HL-60 (cell line): ENCODE results near the gene KLHL3.

Experiments used
- GABPA ChIP-seq: IDR thresholded peaks from 2 replicates; pipeline ENCODE4 v1.6.1; 2012; ENCODE audit warnings: low read depth
- POLR2AphosphoS5 ChIP-seq: IDR thresholded peaks from 2 replicates; pipeline ENCODE4 v1.6.1; 2012; ENCODE audit warnings: low read depth
- SPI1 ChIP-seq: IDR thresholded peaks from 2 replicates; pipeline ENCODE4 v1.6.1; 2012; ENCODE audit warnings: low read depth, mild to moderate bottlenecking, borderline replicate concordance
- TF ChIP-seq, protein P1 (sequence below): IDR thresholded peaks from one replicate; pipeline ENCODE4 v1.5.1; 2011; ENCODE audit warnings: low read length, control low read depth, inconsistent platforms; ENCODE audit not compliant: insufficient read depth
- TF ChIP-seq, protein P2 (sequence below): IDR thresholded peaks from 2 replicates; pipeline ENCODE4 v1.6.1; 2012; ENCODE audit warnings: low read depth; ENCODE audit not compliant: insufficient replicate concordance

DNA sequence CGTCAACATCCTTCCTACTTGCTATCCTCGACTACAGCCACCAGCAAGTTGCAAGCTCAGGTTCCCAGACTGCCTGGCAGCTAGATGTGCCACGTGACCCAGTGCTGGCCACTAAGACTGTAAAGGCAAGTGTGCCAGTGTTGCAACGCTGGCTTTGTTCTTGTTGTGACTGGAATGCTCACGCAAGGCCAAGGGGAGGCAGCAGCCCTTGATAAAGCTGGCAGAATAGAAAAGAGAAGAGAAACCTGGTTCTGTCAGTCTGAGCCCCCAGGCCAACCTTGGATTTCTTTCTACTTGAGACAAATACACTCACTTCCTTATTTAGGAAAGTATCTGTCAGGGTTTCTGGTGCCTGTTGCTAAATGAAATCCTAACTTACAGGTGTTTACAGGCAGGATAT is 113.0 kb downstream of the KLHL3 start:
- TF ChIP-seq, protein P1, sequence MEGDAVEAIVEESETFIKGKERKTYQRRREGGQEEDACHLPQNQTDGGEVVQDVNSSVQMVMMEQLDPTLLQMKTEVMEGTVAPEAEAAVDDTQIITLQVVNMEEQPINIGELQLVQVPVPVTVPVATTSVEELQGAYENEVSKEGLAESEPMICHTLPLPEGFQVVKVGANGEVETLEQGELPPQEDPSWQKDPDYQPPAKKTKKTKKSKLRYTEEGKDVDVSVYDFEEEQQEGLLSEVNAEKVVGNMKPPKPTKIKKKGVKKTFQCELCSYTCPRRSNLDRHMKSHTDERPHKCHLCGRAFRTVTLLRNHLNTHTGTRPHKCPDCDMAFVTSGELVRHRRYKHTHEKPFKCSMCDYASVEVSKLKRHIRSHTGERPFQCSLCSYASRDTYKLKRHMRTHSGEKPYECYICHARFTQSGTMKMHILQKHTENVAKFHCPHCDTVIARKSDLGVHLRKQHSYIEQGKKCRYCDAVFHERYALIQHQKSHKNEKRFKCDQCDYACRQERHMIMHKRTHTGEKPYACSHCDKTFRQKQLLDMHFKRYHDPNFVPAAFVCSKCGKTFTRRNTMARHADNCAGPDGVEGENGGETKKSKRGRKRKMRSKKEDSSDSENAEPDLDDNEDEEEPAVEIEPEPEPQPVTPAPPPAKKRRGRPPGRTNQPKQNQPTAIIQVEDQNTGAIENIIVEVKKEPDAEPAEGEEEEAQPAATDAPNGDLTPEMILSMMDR = no peak
- TF ChIP-seq POLR2AphosphoS5 (no peak), GABPA (no peak), SPI1 (no peak)
- TF ChIP-seq, protein P2, sequence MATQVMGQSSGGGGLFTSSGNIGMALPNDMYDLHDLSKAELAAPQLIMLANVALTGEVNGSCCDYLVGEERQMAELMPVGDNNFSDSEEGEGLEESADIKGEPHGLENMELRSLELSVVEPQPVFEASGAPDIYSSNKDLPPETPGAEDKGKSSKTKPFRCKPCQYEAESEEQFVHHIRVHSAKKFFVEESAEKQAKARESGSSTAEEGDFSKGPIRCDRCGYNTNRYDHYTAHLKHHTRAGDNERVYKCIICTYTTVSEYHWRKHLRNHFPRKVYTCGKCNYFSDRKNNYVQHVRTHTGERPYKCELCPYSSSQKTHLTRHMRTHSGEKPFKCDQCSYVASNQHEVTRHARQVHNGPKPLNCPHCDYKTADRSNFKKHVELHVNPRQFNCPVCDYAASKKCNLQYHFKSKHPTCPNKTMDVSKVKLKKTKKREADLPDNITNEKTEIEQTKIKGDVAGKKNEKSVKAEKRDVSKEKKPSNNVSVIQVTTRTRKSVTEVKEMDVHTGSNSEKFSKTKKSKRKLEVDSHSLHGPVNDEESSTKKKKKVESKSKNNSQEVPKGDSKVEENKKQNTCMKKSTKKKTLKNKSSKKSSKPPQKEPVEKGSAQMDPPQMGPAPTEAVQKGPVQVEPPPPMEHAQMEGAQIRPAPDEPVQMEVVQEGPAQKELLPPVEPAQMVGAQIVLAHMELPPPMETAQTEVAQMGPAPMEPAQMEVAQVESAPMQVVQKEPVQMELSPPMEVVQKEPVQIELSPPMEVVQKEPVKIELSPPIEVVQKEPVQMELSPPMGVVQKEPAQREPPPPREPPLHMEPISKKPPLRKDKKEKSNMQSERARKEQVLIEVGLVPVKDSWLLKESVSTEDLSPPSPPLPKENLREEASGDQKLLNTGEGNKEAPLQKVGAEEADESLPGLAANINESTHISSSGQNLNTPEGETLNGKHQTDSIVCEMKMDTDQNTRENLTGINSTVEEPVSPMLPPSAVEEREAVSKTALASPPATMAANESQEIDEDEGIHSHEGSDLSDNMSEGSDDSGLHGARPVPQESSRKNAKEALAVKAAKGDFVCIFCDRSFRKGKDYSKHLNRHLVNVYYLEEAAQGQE = no peak
